ENCODE results near the gene CLIC2.

GRCh38 chrX:155314260-155314659, 20.2 kb downstream of the CLIC2 start:
- TF ChIP-seq, protein P1, sequence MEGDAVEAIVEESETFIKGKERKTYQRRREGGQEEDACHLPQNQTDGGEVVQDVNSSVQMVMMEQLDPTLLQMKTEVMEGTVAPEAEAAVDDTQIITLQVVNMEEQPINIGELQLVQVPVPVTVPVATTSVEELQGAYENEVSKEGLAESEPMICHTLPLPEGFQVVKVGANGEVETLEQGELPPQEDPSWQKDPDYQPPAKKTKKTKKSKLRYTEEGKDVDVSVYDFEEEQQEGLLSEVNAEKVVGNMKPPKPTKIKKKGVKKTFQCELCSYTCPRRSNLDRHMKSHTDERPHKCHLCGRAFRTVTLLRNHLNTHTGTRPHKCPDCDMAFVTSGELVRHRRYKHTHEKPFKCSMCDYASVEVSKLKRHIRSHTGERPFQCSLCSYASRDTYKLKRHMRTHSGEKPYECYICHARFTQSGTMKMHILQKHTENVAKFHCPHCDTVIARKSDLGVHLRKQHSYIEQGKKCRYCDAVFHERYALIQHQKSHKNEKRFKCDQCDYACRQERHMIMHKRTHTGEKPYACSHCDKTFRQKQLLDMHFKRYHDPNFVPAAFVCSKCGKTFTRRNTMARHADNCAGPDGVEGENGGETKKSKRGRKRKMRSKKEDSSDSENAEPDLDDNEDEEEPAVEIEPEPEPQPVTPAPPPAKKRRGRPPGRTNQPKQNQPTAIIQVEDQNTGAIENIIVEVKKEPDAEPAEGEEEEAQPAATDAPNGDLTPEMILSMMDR (IDR thresholded peaks at IDR 0.05) = no peak
- TF ChIP-seq POLR2A (IDR thresholded peaks at IDR 0.05) = no peak

Data from Peyer's patch (tissue), 4 donors.